Activated CD4-positive, alpha-beta T cell treated with anti-CD3 and anti-CD28 coated beads, Interleukin-2, amount 10 ng/mL, durations not matched to agents 24 days and 14 days (primary cell): ENCODE measurements around the gene ZBED1. TPM values are rescaled to one million over a fixed set of nuclear protein-coding genes. Genes with fewer than 3 reads are reported as not detected.
"Not testable (repeated sequence)": the region's sequence is repeated elsewhere in the genome, so short reads cannot be mapped to it uniquely, and the experiment has no call there.

Experiments used
- DNase-seq: peaks from one replicate; pipeline ENCODE4 v3.0.0; 2022
- H3K27ac Mint-ChIP-seq: one replicate; pipeline ENCODE4 v1.8.0; 2022; ENCODE audit warnings: mild to moderate bottlenecking, mixed read lengths
- H3K27me3 Mint-ChIP-seq: one replicate; pipeline ENCODE4 v1.8.0; 2022; ENCODE audit warnings: mixed read lengths
- H3K36me3 Mint-ChIP-seq: one replicate; pipeline ENCODE4 v1.8.0; 2022; ENCODE audit warnings: low read depth, mild to moderate bottlenecking, mixed read lengths
- H3K4me1 Mint-ChIP-seq: one replicate; pipeline ENCODE4 v1.8.0; 2021; ENCODE audit warnings: mixed read lengths
- H3K4me3 Mint-ChIP-seq: one replicate; pipeline ENCODE4 v1.8.0; 2022; ENCODE audit warnings: mild to moderate bottlenecking, moderate library complexity, mixed read lengths
- H3K9me3 Mint-ChIP-seq: one replicate; pipeline ENCODE4 v1.8.0; 2021; ENCODE audit warnings: mixed read lengths
- intact Hi-C: fragments of 100-400 bp; cut with micrococcal nuclease; formaldehyde crosslinking; loops from one replicate; pipeline ENCODE4 v1.15.1; 2023
- total RNA-seq: library from RNA; stranded (reverse); gene quantifications from 2 replicates; pipeline ENCODE4 v1.2.3, GENCODE V29; 2022

Gene ZBED1
- total RNA-seq, 1 donor from 2014 or later = 40.1 TPM

DNA sequence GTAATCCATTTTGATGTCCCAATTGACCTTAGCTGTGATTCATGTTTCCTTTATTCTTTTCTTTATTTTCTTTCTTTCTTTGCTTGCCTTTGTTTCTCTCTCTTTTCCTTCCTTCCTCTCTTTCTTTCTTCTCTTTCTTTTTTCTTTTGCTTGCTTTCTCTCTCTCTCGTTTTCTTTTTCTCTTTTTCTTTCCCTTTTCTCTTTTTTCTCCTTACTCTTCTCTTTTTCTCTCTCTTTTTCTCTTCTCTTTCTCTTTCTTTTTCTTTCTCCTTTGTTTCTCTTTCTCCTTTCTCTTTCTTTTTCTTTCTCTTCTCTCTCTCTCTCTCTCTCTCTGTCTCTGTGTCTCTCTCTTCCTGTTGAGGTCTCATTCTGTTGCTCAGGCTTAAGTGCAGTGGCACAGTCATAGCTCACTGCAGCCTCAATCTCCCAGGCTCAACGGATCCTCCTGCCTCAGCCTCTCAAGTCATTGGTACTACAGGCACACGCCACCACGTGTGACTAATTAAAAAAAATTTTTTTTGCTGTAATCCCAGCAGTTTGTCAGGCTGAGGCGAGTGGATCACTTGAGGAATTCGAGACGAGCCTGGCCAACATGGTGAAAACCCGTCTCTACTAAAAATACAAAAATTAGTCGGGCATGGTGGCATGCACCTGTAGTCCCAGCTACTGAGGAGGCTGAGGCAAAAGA, 8.0 kb upstream of the ZBED1 start:
- no peaks in the 10 kb centered on the region for H3K27me3 Mint-ChIP-seq
- H3K27ac Mint-ChIP-seq = no peak overlapping the region
- H3K4me3 Mint-ChIP-seq = no peak overlapping the region
- no peaks in the 10 kb centered on the region for H3K36me3 Mint-ChIP-seq
- H3K9me3 Mint-ChIP-seq = no peaks in the 10 kb centered on the region
- DNase-seq = no peak
- H3K4me1 Mint-ChIP-seq = peaks cover 7% of the 10 kb centered on the region
- intact Hi-C loops = loop anchor here (10.0 kb wide), 1 partner anchor 854 kb away; no protein-coding TSS in a partner anchor

DNA sequence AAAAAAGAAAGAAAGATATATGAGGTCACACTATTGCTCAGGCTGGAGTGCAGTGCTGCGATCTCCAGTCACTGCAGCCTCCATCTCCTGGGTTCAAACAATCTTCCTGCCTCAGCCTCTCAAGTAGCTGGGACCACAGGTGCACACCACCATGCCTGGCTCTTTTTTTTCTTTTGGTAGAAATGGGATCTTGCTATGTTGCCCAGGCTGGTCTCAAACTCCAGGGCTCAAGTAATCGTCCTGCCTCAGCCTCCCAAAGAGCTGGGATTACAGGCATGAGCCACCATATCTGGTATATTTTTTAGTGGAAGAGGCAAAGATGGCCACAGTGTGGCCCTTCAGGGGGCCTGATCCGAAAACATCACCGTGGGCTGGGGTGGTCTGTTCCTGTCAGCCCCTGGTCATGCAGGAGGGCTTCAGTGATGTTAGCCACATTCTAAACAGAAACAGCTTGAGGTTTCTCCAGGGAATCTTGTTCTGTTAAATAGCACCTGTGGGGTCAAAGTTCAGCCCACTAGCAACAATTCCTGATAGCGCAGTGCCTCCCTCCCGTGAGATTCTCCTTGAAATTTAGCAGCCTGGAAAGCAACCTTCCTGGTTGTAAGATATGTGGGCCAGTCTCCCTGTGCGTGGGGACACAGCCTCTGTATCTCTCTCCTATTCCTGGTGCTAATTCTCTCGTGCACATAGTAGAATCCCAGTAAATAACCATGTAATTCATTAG, 7.3 kb upstream of the ZBED1 start:
- Mint-ChIP-seq H3K27ac (no peak overlapping the region), H3K36me3 (no peaks in the 10 kb centered on the region), H3K4me1 (peaks cover 7% of the 10 kb centered on the region), H3K9me3 (no peaks in the 10 kb centered on the region), H3K27me3 (no peaks in the 10 kb centered on the region), H3K4me3 (no peak overlapping the region)
- DNase-seq = no peak
- intact Hi-C loops = loop anchor here (10.0 kb wide), 1 partner anchor 853 kb away; no protein-coding TSS in a partner anchor

DNA sequence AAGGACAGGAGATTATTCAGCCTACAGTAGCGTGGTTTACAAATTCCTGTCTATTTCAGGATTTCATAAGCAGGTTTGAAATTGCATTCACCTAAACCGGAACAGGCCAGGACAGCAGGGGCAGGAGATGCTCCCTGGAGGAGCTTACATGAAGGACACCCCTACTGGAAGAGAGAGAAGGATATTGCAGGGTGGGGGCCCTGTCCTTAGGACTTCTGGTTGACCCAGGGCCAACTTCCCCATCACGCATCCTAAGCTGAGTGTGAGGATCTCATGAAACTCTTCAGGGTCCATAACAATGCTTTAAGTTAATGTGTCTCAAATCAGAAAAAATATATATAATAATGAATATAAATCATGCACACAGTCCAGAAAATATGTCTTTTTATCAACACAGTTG, 6.4 kb upstream of the ZBED1 start:
- DNase-seq = no peak
- Mint-ChIP-seq H3K9me3 (no peaks in the 10 kb centered on the region), H3K27ac (no peak overlapping the region), H3K4me3 (no peak overlapping the region), H3K36me3 (no peaks in the 10 kb centered on the region), H3K4me1 (peaks cover 7% of the 10 kb centered on the region), H3K27me3 (no peaks in the 10 kb centered on the region)
- intact Hi-C loops = loop anchor here (10.0 kb wide), 1 partner anchor 852 kb away; no protein-coding TSS in a partner anchor

DNA sequence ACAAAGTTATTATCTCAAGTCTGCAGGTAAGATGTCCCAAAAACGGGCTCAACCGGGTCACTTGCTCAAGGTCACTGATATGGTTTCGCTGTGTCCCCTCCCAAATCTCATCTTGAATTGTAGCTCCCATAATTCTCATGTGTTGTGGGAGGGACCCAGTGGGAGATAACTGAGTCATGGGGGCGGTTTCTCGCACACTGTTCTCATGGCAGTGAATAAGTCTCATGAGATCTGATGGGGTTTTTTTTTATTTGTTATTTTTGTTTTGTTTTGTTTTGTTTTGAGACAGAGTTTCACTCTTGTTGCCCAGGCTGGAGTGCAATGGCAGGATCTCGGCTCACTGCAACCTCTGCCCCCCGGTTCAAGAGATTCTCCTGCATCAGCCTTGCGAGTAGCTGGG, 4.6 kb upstream of the ZBED1 start:
- not testable (repeated sequence) for H3K9me3 Mint-ChIP-seq, H3K4me3 Mint-ChIP-seq, H3K36me3 Mint-ChIP-seq, H3K4me1 Mint-ChIP-seq, DNase-seq, H3K27me3 Mint-ChIP-seq, H3K27ac Mint-ChIP-seq
- intact Hi-C loops = loop anchor here (10.0 kb wide), 1 partner anchor 851 kb away; no protein-coding TSS in a partner anchor

DNA sequence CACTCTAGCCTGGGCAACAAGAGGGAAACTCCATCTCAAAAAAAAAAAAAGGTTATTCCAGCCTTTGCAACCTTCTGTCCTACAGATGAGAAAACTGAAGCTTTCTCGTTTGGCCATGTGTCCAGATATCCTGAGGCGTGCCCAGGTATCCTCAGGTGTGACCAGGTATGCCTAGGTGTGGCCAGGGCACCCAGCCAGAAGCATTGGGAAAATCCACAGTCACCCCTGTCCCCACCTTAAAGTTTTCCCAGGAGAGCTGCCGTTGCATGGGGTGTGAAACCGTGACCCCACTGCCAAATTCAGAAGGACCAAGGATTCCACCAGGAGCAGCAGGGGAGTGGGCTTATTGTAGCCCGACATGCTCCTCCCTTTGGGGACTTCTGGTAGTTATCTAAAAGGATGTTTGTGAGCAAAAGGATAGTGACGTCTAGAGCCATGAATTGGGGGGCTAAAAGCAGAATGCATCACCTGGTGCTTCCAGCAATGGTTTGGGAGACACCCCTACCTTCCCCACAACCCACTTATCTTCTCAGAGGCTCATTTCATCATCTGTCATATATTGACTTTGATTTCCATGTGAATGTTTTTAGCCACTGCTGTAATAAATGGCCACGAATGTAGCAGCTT, 4.0 kb upstream of the ZBED1 start:
- no peak overlapping the region for H3K27ac Mint-ChIP-seq
- H3K36me3 Mint-ChIP-seq = no peaks in the 10 kb centered on the region
- no peak for DNase-seq
- H3K27me3 Mint-ChIP-seq = no peaks in the 10 kb centered on the region
- peaks cover 9% of the 10 kb centered on the region for H3K4me1 Mint-ChIP-seq
- intact Hi-C loops = loop anchor here (10.0 kb wide), 1 partner anchor 850 kb away; no protein-coding TSS in a partner anchor
- no peak overlapping the region for H3K4me3 Mint-ChIP-seq
- no peaks in the 10 kb centered on the region for H3K9me3 Mint-ChIP-seq

DNA sequence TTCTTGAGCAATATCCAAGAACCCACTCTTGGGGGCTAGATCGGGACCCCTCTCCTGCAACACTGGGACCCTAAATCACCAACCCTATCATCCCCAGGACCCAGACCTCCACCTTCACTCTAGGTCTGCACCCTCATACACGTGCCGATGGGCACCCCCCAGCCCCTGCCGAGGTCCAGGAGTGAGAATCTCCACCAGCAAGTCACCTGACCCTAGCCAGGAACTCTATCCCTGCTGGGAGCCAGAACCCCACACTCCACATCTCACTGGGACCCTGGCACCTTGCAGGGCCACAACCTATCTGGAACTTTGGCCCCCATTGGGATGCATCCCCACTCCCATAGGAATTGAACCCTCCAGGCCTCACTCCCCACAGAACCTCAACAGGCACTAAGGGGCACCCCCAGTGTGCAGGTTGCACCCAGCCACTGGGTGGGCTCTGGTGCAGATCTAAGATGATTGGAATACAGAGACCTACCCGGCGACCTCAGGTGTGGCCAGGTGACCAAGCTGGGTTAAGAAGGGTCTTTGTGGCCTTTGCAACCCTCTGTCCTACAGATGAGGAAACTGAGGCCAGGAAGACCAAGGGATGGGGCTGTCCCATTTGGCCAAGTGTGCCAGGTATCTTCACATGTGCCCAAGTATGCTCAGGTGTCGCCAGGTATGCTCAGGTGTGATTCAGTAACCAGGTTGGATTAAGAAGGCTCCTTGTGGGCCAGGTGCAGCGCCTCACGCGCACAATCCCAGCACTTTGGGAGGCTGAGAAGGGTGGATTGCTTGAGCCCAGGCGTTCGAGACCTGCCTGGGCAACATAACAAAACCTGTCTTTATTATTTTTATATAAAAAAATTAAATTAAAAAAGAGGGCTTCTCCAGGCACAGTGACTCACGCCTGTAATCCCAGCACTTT, 3.1 kb upstream of the ZBED1 start:
- peak overlapping the region; percentile 21 for H3K4me3 Mint-ChIP-seq
- DNase-seq = no peak

DNA sequence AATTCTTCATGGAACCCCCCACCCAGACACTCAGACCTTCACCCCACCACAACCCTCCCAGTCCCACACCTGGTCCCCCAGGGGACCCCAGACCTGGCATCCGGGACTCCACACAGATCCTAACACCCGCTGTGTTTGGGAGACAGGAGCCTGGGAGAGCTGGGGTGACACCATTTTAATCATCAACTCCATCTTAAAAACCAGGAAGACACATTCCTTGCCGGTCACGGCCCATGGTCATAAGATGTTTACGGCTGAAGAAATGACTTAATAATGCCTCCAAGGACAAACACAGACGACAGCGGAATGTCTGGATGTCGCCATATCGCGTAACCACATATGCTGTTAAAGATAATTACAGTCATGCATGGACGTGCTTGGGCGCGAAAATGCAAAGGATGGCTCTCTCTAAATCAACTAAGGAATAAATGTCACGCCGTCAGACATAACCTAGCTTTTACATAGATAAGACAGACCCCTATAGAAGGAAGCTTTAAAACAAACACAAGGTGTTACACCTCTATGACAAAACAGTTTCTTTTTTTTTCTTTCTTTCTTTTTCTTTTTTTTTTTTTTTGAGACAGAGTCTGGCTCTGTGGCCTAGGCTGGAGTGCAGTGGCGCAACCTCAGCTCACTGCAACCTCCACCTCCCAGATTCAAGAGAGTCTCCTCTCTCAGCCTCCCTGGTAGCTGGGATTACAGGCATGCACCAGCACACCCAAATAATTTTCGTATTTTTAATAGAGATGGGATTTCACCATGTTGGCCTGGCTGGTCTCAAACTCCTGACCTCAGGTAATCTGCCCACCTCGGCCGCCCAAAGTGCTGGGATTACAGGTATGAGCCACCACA, 2.1 kb upstream of the ZBED1 start:
- DNase-seq = no peak
- peaks cover 23% of the 10 kb centered on the region for H3K4me1 Mint-ChIP-seq
- no peak overlapping the region for H3K27ac Mint-ChIP-seq
- intact Hi-C loops = loop anchor here (10.0 kb wide), 1 partner anchor 848 kb away; no protein-coding TSS in a partner anchor
- no peak overlapping the region for H3K4me3 Mint-ChIP-seq
- H3K9me3 Mint-ChIP-seq = no peaks in the 10 kb centered on the region
- peaks cover 13% of the 10 kb centered on the region for H3K36me3 Mint-ChIP-seq
- H3K27me3 Mint-ChIP-seq = no peaks in the 10 kb centered on the region

More for the DNA sequence above, 3.1 kb upstream of the ZBED1 start:
- Mint-ChIP-seq H3K27ac (peak overlapping the region; percentile 34), H3K9me3 (no peaks in the 10 kb centered on the region), H3K4me1 (peaks cover 16% of the 10 kb centered on the region), H3K36me3 (peaks cover 5% of the 10 kb centered on the region), H3K27me3 (no peaks in the 10 kb centered on the region)
- intact Hi-C loops = loop anchor here (10.0 kb wide), 1 partner anchor 849 kb away; no protein-coding TSS in a partner anchor

DNA sequence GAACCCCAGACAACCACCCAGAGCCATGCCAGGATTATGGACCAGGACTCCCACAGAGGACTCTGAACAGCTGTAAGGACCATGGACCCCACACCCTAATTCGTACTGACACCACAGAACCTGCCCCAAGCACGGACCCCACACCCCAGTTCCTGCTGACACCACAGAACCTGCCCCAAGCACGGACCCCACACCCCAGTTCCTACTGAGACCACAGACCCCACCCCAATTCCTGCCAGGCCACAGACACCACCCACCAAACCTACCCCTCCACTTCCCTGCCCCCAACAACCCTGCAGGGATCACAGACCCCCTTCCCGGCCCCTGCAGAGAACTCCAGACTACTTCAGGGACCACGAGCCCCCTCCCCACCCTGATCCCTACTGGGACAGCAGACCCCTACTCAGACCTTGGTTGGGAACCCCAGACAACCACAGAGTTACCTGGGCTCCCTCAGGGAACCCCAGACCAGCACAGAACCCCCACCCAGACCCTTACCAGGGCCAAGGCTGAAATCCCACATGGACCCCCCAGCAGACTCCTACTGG, 1.4 kb upstream of the ZBED1 start:
- DNase-seq = no peak
- peak overlapping the region; percentile 74 for H3K4me3 Mint-ChIP-seq
- H3K27me3 Mint-ChIP-seq = no peaks in the 10 kb centered on the region
- H3K9me3 Mint-ChIP-seq = no peaks in the 10 kb centered on the region
- H3K4me1 Mint-ChIP-seq = peaks cover 29% of the 10 kb centered on the region
- H3K36me3 Mint-ChIP-seq = peaks cover 16% of the 10 kb centered on the region
- intact Hi-C loops = loop anchor here (10.0 kb wide), 1 partner anchor 847 kb away; no protein-coding TSS in a partner anchor
- H3K27ac Mint-ChIP-seq = peak overlapping the region; percentile 83

DNA sequence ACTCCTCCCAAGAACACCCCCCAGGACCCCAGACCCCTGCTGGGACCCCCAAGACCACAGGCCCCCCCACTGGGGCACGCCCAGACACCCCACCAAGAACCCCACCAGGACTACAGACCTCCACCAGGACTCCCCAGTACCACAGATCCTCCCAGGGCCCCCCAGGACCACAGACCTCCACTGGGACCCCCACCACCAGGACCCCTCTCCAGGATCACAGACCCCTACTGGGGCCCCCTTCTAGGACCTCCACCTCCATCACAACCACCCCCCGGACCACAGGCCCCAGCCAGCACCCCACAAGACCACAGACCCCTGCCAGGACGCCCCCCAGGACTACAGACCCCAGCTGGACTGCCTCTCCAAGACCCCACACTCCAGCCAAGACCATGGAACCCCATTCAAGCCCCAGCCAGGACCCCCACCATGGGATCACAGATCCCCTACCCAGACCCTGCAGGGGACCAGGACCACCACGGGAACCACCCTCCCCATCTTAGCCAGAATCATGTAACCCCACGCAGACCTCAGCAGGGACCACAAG, 855 bp upstream of the ZBED1 start:
- peaks cover 29% of the 10 kb centered on the region for H3K4me1 Mint-ChIP-seq
- H3K4me3 Mint-ChIP-seq = peak overlapping the region; percentile 74
- no peaks in the 10 kb centered on the region for H3K9me3 Mint-ChIP-seq
- no peak for DNase-seq
- no peaks in the 10 kb centered on the region for H3K27me3 Mint-ChIP-seq
- peaks cover 16% of the 10 kb centered on the region for H3K36me3 Mint-ChIP-seq
- intact Hi-C loops = loop anchor here (10.0 kb wide), 1 partner anchor 847 kb away; no protein-coding TSS in a partner anchor
- H3K27ac Mint-ChIP-seq = peak overlapping the region; percentile 83

DNA sequence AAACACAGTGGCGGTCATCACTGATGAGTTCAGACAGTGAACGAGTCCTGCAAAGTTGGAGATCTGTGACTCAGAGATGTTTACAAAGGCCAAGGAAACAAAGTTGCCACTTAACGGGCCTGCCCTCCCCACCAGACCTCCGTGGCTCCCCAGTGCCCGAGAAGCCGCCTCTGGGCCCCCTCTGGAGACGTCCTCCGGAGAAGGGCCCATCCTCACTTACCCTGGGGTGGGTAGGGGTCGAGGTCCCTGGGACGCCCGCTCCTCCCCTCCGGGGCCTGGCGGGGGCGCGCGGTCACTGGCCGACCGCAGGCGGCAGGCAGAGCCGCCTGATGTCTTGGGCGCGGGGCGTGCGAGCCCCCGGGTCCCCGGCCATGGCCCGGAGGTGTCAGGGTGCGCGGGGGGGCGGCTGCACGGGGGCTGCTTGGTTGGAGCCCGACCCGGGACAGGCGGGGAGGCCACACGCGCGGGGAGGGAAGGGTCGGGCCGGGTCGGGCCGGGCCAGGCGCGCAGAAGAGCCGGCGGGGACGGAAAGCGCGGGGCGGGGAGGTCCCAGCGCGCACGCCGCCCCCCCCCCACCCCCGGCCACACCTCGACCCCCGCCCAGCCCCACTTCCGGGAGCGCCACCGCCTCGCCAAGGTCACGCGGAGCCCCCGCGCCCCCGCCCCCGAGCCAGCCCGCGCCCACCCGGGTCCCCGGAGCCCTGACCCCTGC, 529 bp downstream of the ZBED1 start:
- Mint-ChIP-seq H3K27ac (peak overlapping the region; percentile 75), H3K27me3 (no peaks in the 10 kb centered on the region), H3K4me3 (peak overlapping the region; percentile 82), H3K9me3 (no peaks in the 10 kb centered on the region), H3K4me1 (peaks cover 29% of the 10 kb centered on the region), H3K36me3 (peaks cover 18% of the 10 kb centered on the region)
- DNase-seq = peak; percentile 79
- intact Hi-C loops = loop anchor here (1.0 to 10.0 kb wide), 2 partner anchors 109 to 845 kb away; no protein-coding TSS in a partner anchor

DNA sequence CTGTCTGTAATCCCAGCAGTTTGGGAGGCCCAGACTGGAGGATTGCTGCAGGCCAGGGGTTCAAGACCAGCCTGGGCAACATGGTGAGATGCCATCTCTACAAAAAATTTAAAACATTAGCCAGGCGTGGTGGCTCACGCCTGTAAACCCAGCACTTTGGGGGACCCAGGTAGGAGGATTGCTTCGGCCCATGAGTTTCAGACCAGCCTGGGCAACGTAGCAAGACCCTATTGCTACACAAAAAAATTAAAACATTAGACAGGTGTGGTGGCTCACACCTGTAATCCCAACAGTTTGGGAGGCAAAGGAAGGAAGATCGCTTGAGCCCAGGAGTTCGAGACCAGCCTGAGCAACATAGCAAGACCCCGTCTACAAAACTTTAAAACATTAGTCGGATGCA, 1.3 kb downstream of the ZBED1 start:
- Mint-ChIP-seq H3K4me3 (peak overlapping the region; percentile 82), H3K36me3 (peaks cover 18% of the 10 kb centered on the region), H3K27ac (peak overlapping the region; percentile 75), H3K27me3 (no peaks in the 10 kb centered on the region), H3K9me3 (no peaks in the 10 kb centered on the region), H3K4me1 (peaks cover 27% of the 10 kb centered on the region)
- intact Hi-C loops = no loop called here
- DNase-seq = no peak
